ENCODE data around the gene TMEM151A. TPM values are rescaled to one million over a fixed set of nuclear protein-coding genes. Genes with fewer than 3 reads are reported as not detected.

Gene TMEM151A
- total RNA-seq, 2 donors from 2014 or later: 0.37 to 0.47 TPM

DNA sequence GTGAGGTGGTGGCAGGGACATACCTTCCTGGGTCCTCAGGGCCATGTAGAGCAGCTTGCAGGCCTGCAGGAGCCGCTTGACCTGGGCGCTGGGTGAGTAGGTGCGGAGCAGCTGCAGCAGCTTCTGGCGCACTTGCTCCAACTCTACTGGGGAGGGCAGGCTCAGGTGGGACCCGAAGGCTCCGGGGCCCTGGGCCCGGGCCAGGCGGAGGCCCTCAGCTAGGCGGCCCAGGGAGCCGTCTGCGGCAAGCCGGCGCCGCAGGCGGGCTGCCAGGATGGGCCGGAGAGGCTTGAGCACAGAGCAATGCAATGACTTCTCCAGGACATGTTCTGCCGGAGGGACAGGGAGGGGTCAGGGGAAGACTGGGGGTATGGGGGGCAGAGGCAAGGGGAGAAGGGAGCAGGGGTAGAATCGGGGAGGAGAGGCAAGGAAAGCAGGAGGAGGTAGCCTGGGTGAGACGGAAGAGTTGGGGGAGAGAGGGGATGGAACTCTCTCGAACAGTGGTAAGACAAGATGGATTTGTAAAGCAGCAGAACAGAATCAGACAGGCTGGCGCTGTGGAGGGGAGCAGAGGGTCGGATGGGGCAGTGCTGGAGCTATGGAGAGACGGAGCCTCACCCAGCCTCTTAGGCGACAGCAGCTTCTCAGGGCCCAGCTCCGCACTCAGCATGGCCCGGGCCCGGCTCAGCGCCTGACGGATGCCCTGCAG is 42.4 kb downstream of the TMEM151A start:
- Histone ChIP-seq H3K4me3 (no peak overlapping the region), H3K9me3 (no peaks in the 10 kb centered on the region), H3K27me3 (no peaks in the 10 kb centered on the region), H3K27ac (no peak overlapping the region), H3K36me3 (no peaks in the 10 kb centered on the region), H3K4me1 (peaks cover 16% of the 10 kb centered on the region), H3K9ac (ENCODE audit: low read depth in 2 of 2, low read length in 2 of 2) (no peak overlapping the region)
- intact Hi-C loops (cut with DNase I): no loop called here
- no peak for DNase-seq
- no peak for TF ChIP-seq CTCF (IDR thresholded peaks at IDR 0.05)

DNA sequence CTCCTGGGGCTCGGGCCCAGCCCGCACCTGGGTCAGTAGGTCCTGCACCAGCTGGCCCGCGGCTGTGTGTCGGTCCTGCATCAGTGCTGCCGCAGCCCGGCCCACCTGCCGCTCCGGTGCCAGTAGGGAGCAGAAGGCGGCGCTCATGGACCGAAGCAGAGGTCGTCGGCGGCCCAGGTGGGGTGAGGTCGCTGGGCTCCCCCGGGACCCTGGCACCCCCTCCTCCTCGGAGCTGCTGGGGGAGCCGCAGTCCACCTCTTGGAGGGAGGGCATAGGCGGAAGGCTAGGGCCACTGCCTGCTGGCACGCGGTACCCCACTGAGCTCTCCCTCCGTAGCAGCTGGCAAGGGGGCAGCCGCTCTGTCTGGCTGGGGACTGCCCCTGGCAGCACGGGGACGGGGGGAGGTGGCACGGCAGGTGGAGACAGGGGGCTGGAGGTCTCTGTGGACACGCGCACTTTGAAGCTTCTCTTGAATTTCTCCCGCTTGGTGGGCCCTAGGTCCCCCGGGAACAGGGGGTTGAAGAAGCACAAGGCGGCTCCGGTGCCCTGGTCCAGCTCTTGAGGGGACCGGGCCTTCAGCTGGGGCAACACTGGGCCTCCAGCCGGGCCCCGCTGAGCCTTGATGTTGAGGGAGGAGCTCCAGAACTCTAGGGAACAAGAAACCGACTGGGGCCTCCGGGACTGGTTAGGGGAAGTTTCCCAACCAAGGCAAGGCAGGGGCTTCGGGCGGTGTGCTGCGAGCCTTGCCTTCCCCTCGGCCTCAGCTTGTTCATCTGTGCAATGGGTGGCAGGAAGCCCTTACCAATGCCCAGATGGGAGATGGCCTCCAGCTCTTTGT is 43.1 kb downstream of the TMEM151A start:
- Histone ChIP-seq H3K9me3 (no peaks in the 10 kb centered on the region), H3K36me3 (no peaks in the 10 kb centered on the region), H3K4me1 (peaks cover 16% of the 10 kb centered on the region), H3K9ac (ENCODE audit: low read depth in 2 of 2, low read length in 2 of 2) (peak overlapping the region; percentile 64 to 77), H3K4me3 (no peak overlapping the region), H3K27me3 (no peaks in the 10 kb centered on the region), H3K27ac (no peak overlapping the region)
- no peak for DNase-seq
- intact Hi-C loops (cut with DNase I): no loop called here
- no peak for TF ChIP-seq CTCF (IDR thresholded peaks at IDR 0.05)

- peaks cover 5% of the 10 kb centered on the region for H3K36me3 ChIP-seq
- H3K9ac ChIP-seq (ENCODE audit: low read depth in 2 of 2, low read length in 2 of 2): peak overlapping the region; percentile 64 to 77
- peak overlapping the region; percentile 80 for H3K27ac ChIP-seq
- TF ChIP-seq CTCF (IDR thresholded peaks at IDR 0.05): no peak
- H3K27me3 ChIP-seq: no peaks in the 10 kb centered on the region
- H3K4me1 ChIP-seq: peaks cover 16% of the 10 kb centered on the region
- H3K4me3 ChIP-seq: peak overlapping the region; percentile 75
- intact Hi-C loops (cut with DNase I): no loop called here
- no peak for DNase-seq
- H3K9me3 ChIP-seq: no peaks in the 10 kb centered on the region
These were observed 44.0 kb downstream of the TMEM151A start for GRCh38 chr11:66335531-66336233.

DNA sequence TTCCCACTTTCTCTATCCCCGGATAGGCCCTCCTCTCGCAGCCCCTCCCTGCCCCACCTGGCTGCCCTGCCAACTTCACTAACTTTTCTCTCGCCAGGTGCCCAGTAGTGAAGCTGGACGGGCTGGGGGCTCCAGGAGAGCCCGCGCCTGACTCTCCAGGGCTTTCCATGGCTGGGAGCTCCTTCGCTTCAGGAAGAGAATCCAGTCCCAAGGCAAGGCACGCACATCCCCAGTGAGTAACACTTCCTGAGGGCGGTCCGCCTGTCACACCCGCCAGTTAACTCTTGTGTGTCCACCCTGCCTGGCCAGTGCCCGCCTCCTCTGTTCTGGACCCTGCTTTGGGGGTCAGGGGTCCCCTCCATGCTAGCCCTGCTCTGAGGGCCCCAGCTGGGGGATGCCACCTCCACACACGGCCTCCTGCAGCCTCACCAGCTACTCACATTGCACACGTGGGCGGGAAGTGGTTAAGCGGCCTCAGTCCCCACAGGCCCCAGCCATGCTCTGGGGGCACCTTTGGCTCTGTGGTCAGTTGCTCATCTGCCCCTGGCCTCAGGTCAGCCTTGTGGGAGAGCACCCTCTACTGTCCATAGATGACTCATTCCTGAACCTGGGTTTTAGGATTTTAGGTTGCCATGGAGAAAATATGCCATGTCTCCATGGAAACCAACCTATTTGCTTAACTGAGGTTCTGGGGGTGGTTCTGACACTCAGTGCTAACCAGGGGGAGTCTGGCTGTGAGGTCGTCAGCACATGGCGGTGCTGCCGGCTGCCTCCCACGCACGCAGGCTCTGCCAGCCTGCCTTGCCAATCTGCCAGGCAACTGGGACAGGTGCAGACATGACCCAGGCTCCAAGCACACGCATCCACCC is 44.8 kb downstream of the TMEM151A start, which contains the start of gene RIN1:
Gene RIN1 (minus strand): TSS at position 201 of the 869 bp plus-strand sequence. CDS start 32 bp downstream, at position 169.
- no peak for TF ChIP-seq CTCF (IDR thresholded peaks at IDR 0.05)
- Histone ChIP-seq H3K27me3 (no peaks in the 10 kb centered on the region), H3K4me3 (peak within 1 kb of the TSS; percentile 75), H3K4me1 (peaks cover 16% of the 10 kb centered on the region), H3K27ac (peak within 1 kb of the TSS; percentile 80), H3K9me3 (no peaks in the 10 kb centered on the region), H3K9ac (ENCODE audit: low read depth in 2 of 2, low read length in 2 of 2) (peak within 1 kb of the TSS; percentile 64 to 77), H3K36me3 (peaks cover 7% of the 10 kb centered on the region)
- peak; percentile 81 for DNase-seq
- intact Hi-C loops (cut with DNase I): no loop called here

Measured in colonic mucosa (tissue), 4 donors.